ENCODE results near the gene GMPPB. TPM values are rescaled to one million over a fixed set of nuclear protein-coding genes. Genes with fewer than 3 reads are reported as not detected.

GMPPB gene
- total and polyA plus RNA-seq, 9 of the 15 experiments (the other 6 are each of a cell fraction or from before 2014, with no cell fraction given): 0.53 to 17.4 (median 8.1) TPM

DNA sequence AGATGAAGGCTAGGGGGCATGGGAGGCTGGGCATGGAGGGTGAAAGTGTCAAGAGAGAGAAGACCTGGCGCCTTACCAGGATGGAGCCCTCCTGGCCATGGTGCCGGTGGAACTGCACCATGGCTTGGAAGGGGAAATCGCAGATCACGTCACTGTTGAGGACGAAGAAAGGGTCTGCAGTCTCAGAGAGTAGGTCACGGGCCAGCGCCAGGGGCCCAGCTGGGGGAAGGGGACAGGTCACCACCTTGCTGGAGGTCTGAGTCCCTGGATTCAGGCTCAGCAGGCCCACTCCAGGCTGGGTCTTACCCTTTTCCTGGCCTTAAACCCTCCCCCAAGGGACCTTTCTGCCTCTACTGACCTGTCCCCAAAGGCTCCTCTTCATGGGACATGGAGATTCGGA lies 855 bp downstream of the GMPPB start:
- ATAC-seq (no peak), DNase-seq (ENCODE audit: extremely low read depth in 1 of 4, low spot score in 3 of 4) (no peak), FAIRE-seq (no peak)
- peaks cover 12% of the 10 kb centered on the region for H3K79me2 ChIP-seq (ENCODE audit: control insufficient read depth, insufficient read depth, low read length)
- H3K36me3 ChIP-seq (ENCODE audit: control insufficient read depth, insufficient read depth, low read length): peaks cover 67% of the 10 kb centered on the region; the same call in 2 of the 3 replicates
- 0 out of 2 replicates have a peak, but pooled peaks cover 3% of the 10 kb centered on the region for H4K20me1 ChIP-seq (replicated peaks; ENCODE audit: control insufficient read depth, insufficient read depth, low read length)
- peak overlapping the region; percentile 90; the same call in 2 of the 3 replicates for H3K27ac ChIP-seq (ENCODE audit: extremely low read depth, low read depth, low read length)
- 52% methylated on average over 5 of the region's 8 CpGs for WGBS (ENCODE audit: insufficient coverage, low coverage, missing lambda C conversion rate)
- POLR2A ChIA-PET: interaction anchor here (0.7 kb wide), 1 partner anchor 8 kb away, joined by 3 read pairs; no protein-coding TSS in a partner anchor
- no peak for TF ChIP-seq STAT5B (CRISPR knock-in tag; IDR thresholded peaks at IDR 0.05)
- H3K4me3 ChIP-seq: peak overlapping the region; percentile 99
- no peaks in the 10 kb centered on the region for H3K9me1 ChIP-seq (ENCODE audit: control insufficient read depth, insufficient read depth, low read length)
- H3K27me3 ChIP-seq (ENCODE audit: control insufficient read depth in 2 of 2, insufficient read depth in 2 of 2, low read length in 2 of 2): no peaks in the 10 kb centered on the region
- peak overlapping the region; percentile 93 for H3K4me2 ChIP-seq (ENCODE audit: insufficient read depth, low read length)
- CTCF ChIA-PET (ENCODE audit: low intra/inter-chr PET ratio): no interaction called here
- H2AFZ ChIP-seq (ENCODE audit: low read depth, low read length): no peak overlapping the region
- BruUV-seq (replicated peaks): no TSS peak
- H3K9me3 ChIP-seq (replicated peaks; ENCODE audit: control insufficient read depth, insufficient read depth, low read depth, low read length): no peaks in the 10 kb centered on the region
- intact Hi-C loops (cut with micrococcal nuclease): loop anchor here (5.0 kb wide), 1 partner anchor 114 kb away; no protein-coding TSS in a partner anchor
- H3K4me1 ChIP-seq (replicated peaks in 1 of 2; ENCODE audit: control insufficient read depth in 2 of 2, insufficient read depth in 2 of 2, low read length in 2 of 2): peaks cover 2 to 41% of the 10 kb centered on the region in 2 experiments; a peak in 4 of 5 replicates
- peak overlapping the region; percentile 95 to 100 for H3K9ac ChIP-seq (ENCODE audit: insufficient read depth in 1 of 2, low read depth in 2 of 2, low read length in 2 of 2)
- in situ Hi-C loops (cut with MboI): no loop called here

- Histone ChIP-seq H3K4me1 (replicated peaks in 1 of 2; ENCODE audit: control insufficient read depth in 2 of 2, insufficient read depth in 2 of 2, low read length in 2 of 2) (peaks cover 2 to 41% of the 10 kb centered on the region in 2 experiments; a peak in 4 of 5 replicates), H3K4me2 (ENCODE audit: insufficient read depth, low read length) (peak overlapping the region; percentile 93; the same call in 1 of the 2 replicates), H3K79me2 (ENCODE audit: control insufficient read depth, insufficient read depth, low read length) (peaks cover 12% of the 10 kb centered on the region), H3K9me3 (replicated peaks; ENCODE audit: control insufficient read depth, insufficient read depth, low read depth, low read length) (no peaks in the 10 kb centered on the region), H3K9me1 (ENCODE audit: control insufficient read depth, insufficient read depth, low read length) (no peaks in the 10 kb centered on the region), H3K9ac (ENCODE audit: insufficient read depth in 1 of 2, low read depth in 2 of 2, low read length in 2 of 2) (peak overlapping the region; percentile 95 to 100; a peak in 3 of 4 replicates), H2AFZ (ENCODE audit: low read depth, low read length) (no peak overlapping the region), H3K4me3 (peak overlapping the region; percentile 99), H3K36me3 (ENCODE audit: control insufficient read depth, insufficient read depth, low read length) (peaks cover 63% of the 10 kb centered on the region; the same call in 2 of the 3 replicates), H3K27ac (ENCODE audit: extremely low read depth, low read depth, low read length) (peak overlapping the region; percentile 90; the same call in 1 of the 3 replicates), H3K27me3 (ENCODE audit: control insufficient read depth in 2 of 2, insufficient read depth in 2 of 2, low read length in 2 of 2) (no peaks in the 10 kb centered on the region), H4K20me1 (replicated peaks; ENCODE audit: control insufficient read depth, insufficient read depth, low read length) (0 out of 2 replicates have a peak, but pooled peaks cover 3% of the 10 kb centered on the region)
- intact Hi-C loops (cut with micrococcal nuclease) (loop anchor here (5.0 kb wide), 1 partner anchor 115 kb away; no protein-coding TSS in a partner anchor), in situ Hi-C loops (cut with MboI) (no loop called here)
- FAIRE-seq: no peak
- 93% methylated on average over 15 of the region's 26 CpGs for WGBS (ENCODE audit: insufficient coverage, low coverage, missing lambda C conversion rate)
- POLR2A ChIA-PET: no interaction called here
- no peak for DNase-seq (ENCODE audit: extremely low read depth in 1 of 4, low spot score in 3 of 4)
- CTCF ChIA-PET (ENCODE audit: low intra/inter-chr PET ratio): no interaction called here
- no peak for ATAC-seq
- BruUV-seq (replicated peaks): no TSS peak
- TF ChIP-seq PHB2 (IDR thresholded peaks at IDR 0.05; ENCODE audit: low read depth): no peak
- TF ChIP-seq SREBF2 (CRISPR knock-in tag; IDR thresholded peaks at IDR 0.05): no peak
- no peak for TF ChIP-seq EP400 (IDR thresholded peaks at IDR 0.05)
- TF ChIP-seq ZNF143 (CRISPR knock-in tag; IDR thresholded peaks at IDR 0.05): no peak
- TF ChIP-seq, protein P1, sequence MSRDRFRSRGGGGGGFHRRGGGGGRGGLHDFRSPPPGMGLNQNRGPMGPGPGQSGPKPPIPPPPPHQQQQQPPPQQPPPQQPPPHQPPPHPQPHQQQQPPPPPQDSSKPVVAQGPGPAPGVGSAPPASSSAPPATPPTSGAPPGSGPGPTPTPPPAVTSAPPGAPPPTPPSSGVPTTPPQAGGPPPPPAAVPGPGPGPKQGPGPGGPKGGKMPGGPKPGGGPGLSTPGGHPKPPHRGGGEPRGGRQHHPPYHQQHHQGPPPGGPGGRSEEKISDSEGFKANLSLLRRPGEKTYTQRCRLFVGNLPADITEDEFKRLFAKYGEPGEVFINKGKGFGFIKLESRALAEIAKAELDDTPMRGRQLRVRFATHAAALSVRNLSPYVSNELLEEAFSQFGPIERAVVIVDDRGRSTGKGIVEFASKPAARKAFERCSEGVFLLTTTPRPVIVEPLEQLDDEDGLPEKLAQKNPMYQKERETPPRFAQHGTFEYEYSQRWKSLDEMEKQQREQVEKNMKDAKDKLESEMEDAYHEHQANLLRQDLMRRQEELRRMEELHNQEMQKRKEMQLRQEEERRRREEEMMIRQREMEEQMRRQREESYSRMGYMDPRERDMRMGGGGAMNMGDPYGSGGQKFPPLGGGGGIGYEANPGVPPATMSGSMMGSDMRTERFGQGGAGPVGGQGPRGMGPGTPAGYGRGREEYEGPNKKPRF (IDR thresholded peaks at IDR 0.05; ENCODE audit: low read depth, low read length): no peak
- TF ChIP-seq FOXJ3 (CRISPR knock-in tag; IDR thresholded peaks at IDR 0.05): no peak
- no peak for TF ChIP-seq MBD2 (IDR thresholded peaks at IDR 0.05; ENCODE audit: borderline replicate concordance, low read depth)
- TF ChIP-seq PML (IDR thresholded peaks at IDR 0.05; ENCODE audit: low read length): no peak
- TF ChIP-seq ZNF316 (IDR thresholded peaks at IDR 0.05): no peak
- TF ChIP-seq CHCHD3 (CRISPR knock-in tag; IDR thresholded peaks at IDR 0.05): no peak
- TF ChIP-seq SLC30A9 (CRISPR knock-in tag; IDR thresholded peaks at IDR 0.05): no peak
- peak; percentile 53; the same call in 1 of the 2 replicates for TF ChIP-seq RBFOX2 (IDR thresholded peaks at IDR 0.05; ENCODE audit: low read depth, low read length)
Measured at GRCh38 chr3:49721896-49722781, 1.6 kb downstream of the GMPPB start.

All from K562 (cell line).